ENCODE results near the gene RAB27B. TPM values are rescaled to one million over a fixed set of nuclear protein-coding genes. Genes with fewer than 3 reads are reported as not detected.

The RAB27B gene
- total RNA-seq, 4 donors from 2014 or later: 0.34 to 2.5 (median 1.0) TPM

DNA sequence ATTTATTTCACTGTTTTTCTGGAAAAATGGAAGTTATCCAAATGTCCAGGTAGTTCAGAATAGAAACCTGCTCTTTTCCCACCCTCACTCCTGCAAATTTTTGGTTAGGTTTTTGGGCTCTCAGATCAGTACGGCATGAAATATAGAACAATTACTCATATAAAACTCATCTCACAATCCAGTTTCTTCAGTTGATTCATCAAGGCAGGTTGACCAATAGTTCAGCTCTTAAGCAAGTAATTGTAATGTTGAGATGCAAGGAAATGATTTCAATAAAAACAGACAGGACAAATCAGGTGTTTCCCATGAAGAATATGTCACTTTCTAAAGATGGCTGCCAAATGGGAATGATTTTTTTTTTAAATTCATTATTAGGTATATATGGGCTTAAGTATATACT lies 2.0 kb downstream of the RAB27B start:
- Histone ChIP-seq H3K4me1 (peaks cover 0 to 15% (median 14%) of the 10 kb centered on the region in 4 donors), H3K9me3 (no peaks in the 10 kb centered on the region), H3K27ac (replicated peaks in 1 of 4) (no peak overlapping the region), H3K4me3 (no peak overlapping the region), H3K27me3 (peaks cover 0 to 5% (median 0%) of the 10 kb centered on the region in 4 donors), H3K36me3 (no peaks in the 10 kb centered on the region)
- no peak for TF ChIP-seq EP300 (IDR thresholded peaks at IDR 0.05)
- TF ChIP-seq, protein P1, sequence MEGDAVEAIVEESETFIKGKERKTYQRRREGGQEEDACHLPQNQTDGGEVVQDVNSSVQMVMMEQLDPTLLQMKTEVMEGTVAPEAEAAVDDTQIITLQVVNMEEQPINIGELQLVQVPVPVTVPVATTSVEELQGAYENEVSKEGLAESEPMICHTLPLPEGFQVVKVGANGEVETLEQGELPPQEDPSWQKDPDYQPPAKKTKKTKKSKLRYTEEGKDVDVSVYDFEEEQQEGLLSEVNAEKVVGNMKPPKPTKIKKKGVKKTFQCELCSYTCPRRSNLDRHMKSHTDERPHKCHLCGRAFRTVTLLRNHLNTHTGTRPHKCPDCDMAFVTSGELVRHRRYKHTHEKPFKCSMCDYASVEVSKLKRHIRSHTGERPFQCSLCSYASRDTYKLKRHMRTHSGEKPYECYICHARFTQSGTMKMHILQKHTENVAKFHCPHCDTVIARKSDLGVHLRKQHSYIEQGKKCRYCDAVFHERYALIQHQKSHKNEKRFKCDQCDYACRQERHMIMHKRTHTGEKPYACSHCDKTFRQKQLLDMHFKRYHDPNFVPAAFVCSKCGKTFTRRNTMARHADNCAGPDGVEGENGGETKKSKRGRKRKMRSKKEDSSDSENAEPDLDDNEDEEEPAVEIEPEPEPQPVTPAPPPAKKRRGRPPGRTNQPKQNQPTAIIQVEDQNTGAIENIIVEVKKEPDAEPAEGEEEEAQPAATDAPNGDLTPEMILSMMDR (IDR thresholded peaks at IDR 0.05): no peak
- no peak for TF ChIP-seq POLR2A (IDR thresholded peaks at IDR 0.05; ENCODE audit: low read depth)
- no peak for TF ChIP-seq POLR2AphosphoS5 (IDR thresholded peaks at IDR 0.05)
- DNase-seq (ENCODE audit: extremely low spot score): no peak
- 74% methylated on average over 1 of the region's 1 CpG for WGBS
- intact Hi-C loops (cut with DNase I): no loop called here

DNA sequence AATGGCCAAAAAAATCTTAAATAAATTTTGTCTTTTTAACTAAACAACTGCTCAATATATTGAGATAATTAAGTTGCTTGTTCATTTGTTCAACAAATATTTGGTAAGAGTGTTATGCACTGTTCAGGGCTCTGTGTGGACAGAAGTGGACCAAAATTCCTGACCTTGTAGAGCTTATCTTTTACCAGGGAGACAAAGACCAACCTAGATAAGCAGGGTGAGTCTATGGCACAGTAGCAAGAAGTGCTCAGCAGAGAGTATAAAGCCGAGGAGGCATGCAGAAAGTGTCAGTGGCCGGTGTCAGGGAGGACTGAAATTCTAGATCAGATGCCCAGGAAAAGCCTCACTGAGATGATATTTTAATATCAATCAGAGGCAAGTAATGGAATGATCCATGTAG lies 2.6 kb downstream of the RAB27B start:
- intact Hi-C loops (cut with DNase I): no loop called here
- no peak overlapping the region for H3K4me3 ChIP-seq
- WGBS: 82% methylated on average over 2 of the region's 2 CpGs

DNA sequence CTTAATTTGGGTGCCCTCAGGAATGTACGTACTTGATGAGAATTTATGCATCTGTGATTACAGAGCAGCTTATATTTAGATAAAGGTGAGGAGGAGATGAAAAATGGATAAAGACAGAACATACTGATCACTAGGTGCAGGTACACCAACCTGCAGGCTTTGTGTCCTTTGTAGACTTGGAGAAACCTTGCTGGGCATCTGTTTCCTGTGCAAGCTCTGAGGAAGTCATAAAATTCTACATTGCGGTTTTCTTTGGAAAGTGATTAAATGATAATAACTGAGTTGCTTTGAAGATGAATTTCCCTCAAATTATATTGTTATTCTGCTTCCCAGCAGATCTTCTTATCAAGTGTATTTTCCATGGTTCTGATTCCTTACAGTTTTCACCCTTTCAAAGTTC lies 7.7 kb downstream of the RAB27B start:
- H3K27me3 ChIP-seq: peaks cover 0 to 5% (median 0%) of the 10 kb centered on the region in 4 donors
- intact Hi-C loops (cut with DNase I): no loop called here
- 69% methylated on average over 2 of the region's 2 CpGs for WGBS

More for the DNA sequence above, 2.6 kb downstream of the RAB27B start:
- DNase-seq (ENCODE audit: extremely low spot score): no peak
- Histone ChIP-seq H3K9me3 (no peaks in the 10 kb centered on the region), H3K4me1 (peaks cover 0 to 15% (median 14%) of the 10 kb centered on the region in 4 donors), H3K27ac (replicated peaks in 1 of 4) (no peak overlapping the region), H3K27me3 (peaks cover 0 to 5% (median 0%) of the 10 kb centered on the region in 4 donors), H3K36me3 (no peaks in the 10 kb centered on the region)
- no peak for TF ChIP-seq POLR2A (IDR thresholded peaks at IDR 0.05; ENCODE audit: low read depth)

DNA sequence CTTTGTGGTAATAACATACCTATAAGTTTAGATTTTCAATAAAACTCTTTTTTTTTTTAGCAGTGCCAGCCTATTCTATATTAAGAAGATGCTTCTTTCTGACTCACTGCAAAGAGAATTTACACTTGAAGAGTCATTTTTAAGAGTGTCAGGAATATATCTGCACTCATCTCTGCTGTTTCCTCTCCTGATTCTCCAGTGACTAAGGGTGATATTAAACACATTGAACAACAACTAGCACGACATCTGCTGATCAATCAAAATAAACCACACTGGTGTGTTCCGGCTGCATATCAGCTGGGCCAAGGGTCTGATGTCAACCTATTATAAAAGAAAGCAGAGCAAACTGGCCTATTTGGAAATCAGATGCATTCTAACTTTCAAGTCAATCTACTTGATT lies 15.0 kb downstream of the RAB27B start:
- DNase-seq (ENCODE audit: extremely low spot score): no peak
- intact Hi-C loops (cut with DNase I): no loop called here
- Histone ChIP-seq H3K4me3 (no peak overlapping the region), H3K27me3 (no peaks in the 10 kb centered on the region), H3K36me3 (no peaks in the 10 kb centered on the region), H3K9me3 (no peaks in the 10 kb centered on the region), H3K27ac (replicated peaks in 1 of 4) (no peak overlapping the region), H3K4me1 (no peaks in the 10 kb centered on the region)
- no peak for TF ChIP-seq POLR2A (IDR thresholded peaks at IDR 0.05; ENCODE audit: low read depth)
- WGBS: 73% methylated on average over 2 of the region's 2 CpGs

More for the DNA sequence above, 7.7 kb downstream of the RAB27B start:
- TF ChIP-seq EP300 (IDR thresholded peaks at IDR 0.05): no peak
- H3K9me3 ChIP-seq: no peaks in the 10 kb centered on the region
- H3K27ac ChIP-seq (replicated peaks in 1 of 4): no peak overlapping the region
- H3K4me1 ChIP-seq: no peaks in the 10 kb centered on the region
- H3K36me3 ChIP-seq: no peaks in the 10 kb centered on the region
- H3K4me3 ChIP-seq: no peak overlapping the region
- DNase-seq (ENCODE audit: extremely low spot score): no peak

DNA sequence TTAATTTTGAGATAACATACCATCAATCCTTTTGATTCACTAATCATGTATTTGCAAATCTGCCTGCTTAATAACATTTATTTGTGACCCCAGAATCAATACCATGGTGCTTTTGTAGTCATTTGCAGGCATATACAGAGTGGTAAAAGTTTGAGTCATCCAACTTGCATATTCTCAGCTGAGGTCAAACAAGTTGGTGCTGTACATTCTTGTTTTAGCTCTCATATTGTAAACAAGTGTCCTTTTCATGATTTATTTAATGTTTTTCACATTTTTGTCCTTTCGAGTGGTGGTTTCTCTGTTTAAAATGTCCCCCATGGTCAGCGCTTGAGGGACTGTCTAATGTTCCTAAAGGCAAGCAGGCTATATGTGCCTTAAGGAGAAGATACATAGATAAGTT lies 17.5 kb downstream of the RAB27B start:
- no peak for DNase-seq (ENCODE audit: extremely low spot score)
- Histone ChIP-seq H3K27ac (replicated peaks in 1 of 4) (no peak overlapping the region), H3K4me1 (no peaks in the 10 kb centered on the region), H3K9me3 (no peaks in the 10 kb centered on the region), H3K36me3 (no peaks in the 10 kb centered on the region), H3K27me3 (no peaks in the 10 kb centered on the region), H3K4me3 (no peak overlapping the region)
- intact Hi-C loops (cut with DNase I): no loop called here
- WGBS: 35% methylated on average over 2 of the region's 2 CpGs
- TF ChIP-seq, protein P1 (IDR thresholded peaks at IDR 0.05): no peak
- TF ChIP-seq POLR2A (IDR thresholded peaks at IDR 0.05; ENCODE audit: low read depth): no peak
- TF ChIP-seq POLR2AphosphoS5 (IDR thresholded peaks at IDR 0.05): no peak
- TF ChIP-seq EP300 (IDR thresholded peaks at IDR 0.05): no peak

DNA sequence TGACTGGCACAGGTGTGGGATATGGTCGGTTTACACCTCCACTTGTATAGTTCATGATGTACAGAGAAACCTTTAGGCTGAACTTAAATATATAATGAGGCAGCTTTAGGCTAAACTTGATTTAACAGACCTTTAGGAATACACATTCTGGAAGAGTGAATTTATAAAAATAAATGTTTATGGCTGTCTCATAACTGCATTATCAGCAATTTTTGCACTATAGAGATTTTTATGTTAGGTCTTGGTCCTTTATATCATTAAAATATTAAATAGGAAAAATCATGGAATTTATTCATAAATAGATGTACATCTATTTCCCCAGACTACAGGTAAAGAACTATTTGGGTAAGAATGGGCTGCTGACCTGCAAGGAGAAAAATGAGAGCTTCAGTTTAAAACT lies 19.8 kb downstream of the RAB27B start:
- Histone ChIP-seq H3K4me1 (no peaks in the 10 kb centered on the region), H3K4me3 (no peak overlapping the region), H3K27ac (replicated peaks in 1 of 4) (no peak overlapping the region), H3K9me3 (no peaks in the 10 kb centered on the region), H3K27me3 (no peaks in the 10 kb centered on the region), H3K36me3 (no peaks in the 10 kb centered on the region)
- intact Hi-C loops (cut with DNase I): no loop called here
- no peak for TF ChIP-seq POLR2AphosphoS5 (IDR thresholded peaks at IDR 0.05)
- WGBS: 100% methylated on average over 1 of the region's 1 CpG
- no peak for DNase-seq (ENCODE audit: extremely low spot score)

DNA sequence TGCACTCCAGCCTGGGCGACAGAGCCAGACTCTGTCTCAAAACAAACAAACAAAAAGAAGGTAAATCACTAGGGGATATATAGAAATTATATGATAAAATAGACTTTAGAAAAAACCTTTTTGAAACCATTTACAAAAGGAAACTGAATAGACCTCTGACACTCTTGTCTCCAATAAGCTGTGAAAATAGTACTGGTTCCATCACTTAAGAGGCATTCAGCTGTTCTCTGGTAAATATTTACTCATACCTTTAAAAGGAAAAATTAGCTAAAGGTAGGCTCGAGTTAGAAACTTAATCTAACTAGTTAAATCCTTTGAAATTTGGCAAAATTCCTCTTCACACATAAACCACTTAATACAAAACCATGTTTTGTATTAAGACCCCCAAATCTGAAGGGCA lies 21.4 kb downstream of the RAB27B start:
- Histone ChIP-seq H3K27me3 (no peaks in the 10 kb centered on the region), H3K9me3 (no peaks in the 10 kb centered on the region), H3K4me3 (no peak overlapping the region), H3K4me1 (no peaks in the 10 kb centered on the region), H3K27ac (replicated peaks in 1 of 4) (no peak overlapping the region), H3K36me3 (no peaks in the 10 kb centered on the region)
- intact Hi-C loops (cut with DNase I): no loop called here
- 61% methylated on average over 2 of the region's 2 CpGs for WGBS
- DNase-seq (ENCODE audit: extremely low spot score): no peak
- no peak for TF ChIP-seq POLR2A (IDR thresholded peaks at IDR 0.05; ENCODE audit: low read depth)
- no peak for TF ChIP-seq EP300 (IDR thresholded peaks at IDR 0.05)
- no peak for TF ChIP-seq POLR2AphosphoS5 (IDR thresholded peaks at IDR 0.05)
- TF ChIP-seq, protein P1 (IDR thresholded peaks at IDR 0.05): no peak
